ENCODE measurements around the gene SPNS3. TPM values are rescaled to one million over a fixed set of nuclear protein-coding genes. Genes with fewer than 3 reads are reported as not detected.

The SPNS3 gene, protein sequence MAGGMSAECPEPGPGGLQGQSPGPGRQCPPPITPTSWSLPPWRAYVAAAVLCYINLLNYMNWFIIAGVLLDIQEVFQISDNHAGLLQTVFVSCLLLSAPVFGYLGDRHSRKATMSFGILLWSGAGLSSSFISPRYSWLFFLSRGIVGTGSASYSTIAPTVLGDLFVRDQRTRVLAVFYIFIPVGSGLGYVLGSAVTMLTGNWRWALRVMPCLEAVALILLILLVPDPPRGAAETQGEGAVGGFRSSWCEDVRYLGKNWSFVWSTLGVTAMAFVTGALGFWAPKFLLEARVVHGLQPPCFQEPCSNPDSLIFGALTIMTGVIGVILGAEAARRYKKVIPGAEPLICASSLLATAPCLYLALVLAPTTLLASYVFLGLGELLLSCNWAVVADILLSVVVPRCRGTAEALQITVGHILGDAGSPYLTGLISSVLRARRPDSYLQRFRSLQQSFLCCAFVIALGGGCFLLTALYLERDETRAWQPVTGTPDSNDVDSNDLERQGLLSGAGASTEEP
- total RNA-seq: 1 to 10 TPM; 4.4 to 8.7 TPM

DNA sequence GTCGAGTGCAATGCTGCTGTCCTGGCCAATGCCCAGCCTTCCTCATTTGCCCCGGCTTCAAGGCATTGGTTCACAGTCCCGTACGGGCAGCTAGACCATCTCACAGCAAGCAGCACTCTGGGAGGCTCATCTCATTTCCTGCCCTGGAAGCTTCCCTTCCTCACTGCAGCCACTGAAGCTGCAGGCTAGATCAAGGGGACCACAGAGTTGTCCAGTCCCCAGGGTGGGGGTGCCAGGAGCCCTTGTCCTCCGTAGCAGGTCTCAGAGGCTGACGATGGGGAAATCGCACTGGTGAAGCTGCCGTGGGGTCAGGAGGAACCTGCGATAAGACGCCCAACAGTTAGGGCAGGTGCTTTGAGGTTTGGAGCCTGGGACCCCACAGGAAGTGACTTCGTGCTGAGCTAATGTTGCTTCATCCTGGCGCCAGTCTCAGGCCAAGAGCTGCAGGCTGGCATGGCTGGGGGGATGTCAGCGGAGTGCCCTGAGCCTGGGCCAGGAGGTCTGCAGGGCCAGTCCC lies at the start of gene SPNS3:
TSS of gene SPNS3 (plus strand) at position 426 of the 517 bp plus-strand sequence. CDS start at position 454, 28 bp downstream.
- Mint-ChIP-seq H3K27ac (peak within 1 kb of the TSS; percentile 14 to 65), H3K36me3 (no peaks in the 10 kb centered on the region), H3K9me3 (no peaks in the 10 kb centered on the region)
- ATAC-seq (peak; percentile 66 to 80), DNase-seq (ENCODE audit: low spot score in 2 of 2) (peak; percentile 24 to 58)

GRCh38 chr17:4386406-4386805 lies 47.3 kb upstream of the SPNS3 start:
- Mint-ChIP-seq H3K27ac (no peak overlapping the region), H3K36me3 (no peaks in the 10 kb centered on the region), H3K9me3 (no peaks in the 10 kb centered on the region)
- ATAC-seq: no peak
- DNase-seq (ENCODE audit: low spot score in 2 of 2): no peak

- Mint-ChIP-seq H3K36me3 (no peaks in the 10 kb centered on the region), H3K27ac (no peak overlapping the region), H3K9me3 (no peaks in the 10 kb centered on the region)
- DNase-seq (ENCODE audit: low spot score in 2 of 2): no peak
- ATAC-seq: no peak
These were observed 46.6 kb upstream of the SPNS3 start for GRCh38 chr17:4387137-4387536.

DNA sequence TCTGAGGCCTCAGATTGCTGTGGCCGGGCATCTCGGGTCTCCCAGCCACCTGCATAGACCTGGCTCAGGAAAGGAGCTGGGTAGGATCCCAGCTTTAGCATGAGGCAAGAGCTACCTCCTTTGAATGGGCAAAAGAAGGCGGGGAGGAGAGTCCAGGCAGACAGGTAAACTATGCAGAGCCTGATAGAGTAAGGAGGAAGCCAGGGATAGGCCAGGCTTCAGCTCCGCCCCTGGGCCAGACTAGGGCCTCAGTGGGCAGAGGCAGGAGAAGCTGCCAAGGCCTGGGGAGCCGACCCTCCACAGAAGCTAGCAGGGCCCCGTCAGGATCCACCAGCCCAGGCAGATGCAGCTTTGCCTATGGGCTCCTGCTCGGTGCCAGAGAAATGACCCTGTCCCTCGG lies 44.7 kb upstream of the SPNS3 start:
- H3K36me3 Mint-ChIP-seq: no peaks in the 10 kb centered on the region
- ATAC-seq (no peak), DNase-seq (ENCODE audit: low spot score in 2 of 2) (no peak)
- H3K9me3 Mint-ChIP-seq: no peaks in the 10 kb centered on the region
- no peak overlapping the region for H3K27ac Mint-ChIP-seq

GRCh38 chr17:4393806-4394205 lies 39.9 kb upstream of the SPNS3 start:
- Mint-ChIP-seq H3K27ac (peak overlapping the region in 1 of 2 donors; percentile 24), H3K36me3 (no peaks in the 10 kb centered on the region), H3K9me3 (no peaks in the 10 kb centered on the region)
- no peak for ATAC-seq
- no peak for DNase-seq (ENCODE audit: low spot score in 2 of 2)

DNA sequence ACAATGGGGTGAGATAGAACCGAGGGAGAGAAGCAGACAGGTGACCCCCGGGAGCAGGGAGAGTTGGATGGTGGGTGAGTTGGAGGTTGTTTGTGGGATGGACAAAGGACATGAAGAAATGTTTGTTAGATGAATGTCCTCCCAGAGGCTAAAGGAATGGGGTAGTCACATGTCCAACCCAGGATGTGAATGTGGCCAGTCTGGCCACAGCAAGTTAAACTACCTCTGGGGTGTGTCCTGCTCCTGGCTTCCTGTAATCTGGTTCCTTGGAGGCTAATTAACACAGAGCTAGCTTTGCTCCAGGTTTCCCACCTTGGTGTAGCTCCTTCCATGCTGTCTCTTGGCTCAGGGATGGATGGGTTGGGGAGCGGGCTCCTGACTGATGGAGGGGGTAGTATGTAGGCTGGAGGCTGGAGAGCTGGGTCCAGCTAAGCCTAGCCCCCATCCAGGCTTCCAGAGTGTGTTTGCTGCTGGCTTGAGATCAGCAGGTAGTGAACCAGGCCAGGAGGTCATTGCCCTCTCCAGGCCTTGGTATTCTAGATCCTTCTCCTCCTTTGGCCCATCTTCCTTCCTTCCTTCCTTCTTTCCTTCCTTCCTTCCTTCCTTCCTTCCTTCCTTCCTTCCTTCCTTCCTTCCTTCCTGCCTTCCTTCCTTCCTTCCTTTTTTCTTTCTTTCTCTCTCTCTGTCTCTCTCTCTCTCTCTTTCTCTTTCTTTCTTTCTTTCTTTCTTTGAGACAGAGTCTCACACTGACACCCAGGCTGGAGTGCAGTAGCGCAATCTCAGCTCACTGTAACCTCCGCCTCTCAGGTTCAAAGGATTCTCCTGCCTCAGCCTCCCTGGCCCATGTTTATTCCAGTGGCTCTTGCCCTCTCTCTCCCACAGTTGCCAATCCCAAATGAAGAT lies 39.3 kb upstream of the SPNS3 start:
- Mint-ChIP-seq H3K9me3 (no peaks in the 10 kb centered on the region), H3K27ac (peak overlapping the region in 1 of 2 donors; percentile 24), H3K36me3 (no peaks in the 10 kb centered on the region)
- DNase-seq (ENCODE audit: low spot score in 2 of 2): no peak
- ATAC-seq: no peak

GRCh38 chr17:4395111-4395478 lies 38.6 kb upstream of the SPNS3 start:
- DNase-seq (ENCODE audit: low spot score in 2 of 2) (no peak), ATAC-seq (no peak)
- H3K36me3 Mint-ChIP-seq: no peaks in the 10 kb centered on the region
- peak overlapping the region in 1 of 2 donors; percentile 11 for H3K27ac Mint-ChIP-seq
- H3K9me3 Mint-ChIP-seq: no peaks in the 10 kb centered on the region

DNA sequence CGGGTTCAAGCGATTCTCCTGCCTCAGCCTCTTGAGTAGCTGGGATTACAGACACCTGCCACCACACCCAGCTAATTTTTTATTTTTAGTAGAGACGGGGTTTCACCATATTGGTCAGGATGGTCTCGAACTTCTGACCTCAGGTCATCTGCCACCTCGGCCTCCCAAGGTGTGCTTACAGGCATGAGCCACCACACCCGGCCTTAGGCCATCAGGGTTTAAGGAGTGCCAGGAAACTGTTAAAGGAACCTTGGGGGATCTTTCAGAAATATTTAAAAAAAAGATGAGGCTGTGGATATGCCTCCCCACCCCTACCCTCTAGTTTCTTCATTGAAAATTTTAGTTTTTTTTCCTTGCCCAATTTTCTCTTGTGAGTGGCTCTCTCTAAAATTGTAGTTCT lies 35.9 kb upstream of the SPNS3 start:
- ATAC-seq: no peak
- no peak for DNase-seq (ENCODE audit: low spot score in 2 of 2)

DNA sequence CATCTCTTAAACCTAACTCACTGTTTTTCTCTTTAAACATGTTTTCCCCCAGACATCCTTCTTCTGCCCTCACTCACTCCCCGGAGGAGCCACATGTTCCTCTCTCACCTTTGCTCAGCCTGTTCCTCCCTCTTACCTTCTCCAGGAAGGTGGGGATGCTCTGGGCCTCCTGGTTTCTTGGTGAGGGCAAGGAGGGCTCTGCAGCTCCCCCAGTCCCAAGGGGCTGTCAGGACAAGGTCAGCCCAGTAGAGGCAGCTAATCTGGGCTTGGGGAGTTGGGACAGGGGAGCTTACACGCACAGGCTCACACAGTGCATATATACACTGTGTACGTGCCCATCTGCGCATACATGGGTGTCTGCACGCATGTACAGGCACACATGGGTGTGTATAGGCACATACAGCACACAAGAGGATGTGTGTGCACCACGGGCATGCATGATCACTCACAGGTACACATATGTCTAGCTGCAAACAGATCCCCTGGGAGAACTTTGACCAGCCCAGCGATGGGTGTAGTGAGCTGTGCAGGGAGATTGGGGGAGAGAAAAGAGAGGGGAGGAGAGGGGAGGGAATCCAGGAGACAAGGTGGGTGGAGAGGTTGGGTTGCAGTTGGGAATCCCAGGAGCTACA lies 28.6 kb upstream of the SPNS3 start:
- no peak for DNase-seq (ENCODE audit: low spot score in 2 of 2)
- Mint-ChIP-seq H3K9me3 (no peaks in the 10 kb centered on the region), H3K27ac (peak overlapping the region in 1 of 2 donors; percentile 31), H3K36me3 (no peaks in the 10 kb centered on the region)
- no peak for ATAC-seq

More for the DNA sequence above, 35.9 kb upstream of the SPNS3 start:
- no peak overlapping the region for H3K27ac Mint-ChIP-seq
- H3K36me3 Mint-ChIP-seq: no peaks in the 10 kb centered on the region
- no peaks in the 10 kb centered on the region for H3K9me3 Mint-ChIP-seq

GRCh38 chr17:4405699-4406098 lies 28.0 kb upstream of the SPNS3 start:
- ATAC-seq: no peak
- Mint-ChIP-seq H3K9me3 (no peaks in the 10 kb centered on the region), H3K36me3 (no peaks in the 10 kb centered on the region), H3K27ac (no peak overlapping the region)
- DNase-seq (ENCODE audit: low spot score in 2 of 2): no peak

- ATAC-seq (no peak), DNase-seq (ENCODE audit: low spot score in 2 of 2) (no peak)
- Mint-ChIP-seq H3K36me3 (no peaks in the 10 kb centered on the region), H3K9me3 (no peaks in the 10 kb centered on the region), H3K27ac (no peak overlapping the region)
These were observed 27.4 kb upstream of the SPNS3 start for GRCh38 chr17:4406386-4406785.

DNA sequence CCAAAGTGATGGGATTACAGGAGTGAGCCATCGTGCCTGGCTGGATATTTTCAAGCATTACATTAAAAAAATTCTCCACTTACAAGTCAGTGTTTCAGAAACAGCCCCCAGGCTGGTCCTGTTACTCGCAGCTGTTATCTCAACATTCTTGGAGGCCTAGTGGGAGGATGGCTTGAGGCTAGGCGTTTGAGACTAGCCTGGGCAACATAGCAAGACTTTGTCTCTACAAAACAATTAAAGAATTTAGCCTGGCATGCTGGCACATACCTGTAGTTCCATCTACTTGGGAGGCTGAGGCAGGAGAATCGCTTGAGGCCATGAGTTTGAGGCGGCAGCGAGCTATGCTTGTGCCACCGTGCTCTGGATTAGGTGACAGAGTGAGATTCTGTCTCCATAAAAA lies 26.5 kb upstream of the SPNS3 start:
- no peak for ATAC-seq
- DNase-seq (ENCODE audit: low spot score in 2 of 2): no peak
- H3K36me3 Mint-ChIP-seq: no peaks in the 10 kb centered on the region
- no peak overlapping the region for H3K27ac Mint-ChIP-seq
- H3K9me3 Mint-ChIP-seq: no peaks in the 10 kb centered on the region

DNA sequence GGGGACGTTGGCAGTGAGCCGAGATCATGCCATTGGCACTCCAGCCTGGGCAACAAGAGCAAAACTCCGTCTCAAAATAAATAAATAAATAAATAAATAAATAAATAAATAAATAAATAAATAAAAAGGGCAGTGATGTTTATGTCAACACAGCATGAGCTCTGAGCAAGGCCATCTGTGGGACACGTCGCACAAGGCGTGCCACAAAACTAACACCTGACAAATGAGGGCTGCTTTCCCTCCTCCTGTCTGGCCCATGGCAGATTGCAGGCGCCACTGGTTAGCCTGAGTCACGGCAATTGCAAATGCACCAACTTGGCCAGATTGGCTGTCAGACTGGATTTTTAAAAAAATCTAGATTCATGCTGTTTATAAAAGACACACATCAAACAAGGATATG lies 25.9 kb upstream of the SPNS3 start:
- ATAC-seq (no peak), DNase-seq (ENCODE audit: low spot score in 2 of 2) (no peak)
- H3K27ac Mint-ChIP-seq: peak overlapping the region in 1 of 2 donors; percentile 25
- no peaks in the 10 kb centered on the region for H3K36me3 Mint-ChIP-seq
- H3K9me3 Mint-ChIP-seq: no peaks in the 10 kb centered on the region

GRCh38 chr17:4409659-4410058 lies 24.1 kb upstream of the SPNS3 start:
- DNase-seq (ENCODE audit: low spot score in 2 of 2) (no peak), ATAC-seq (no peak)
- Mint-ChIP-seq H3K36me3 (no peaks in the 10 kb centered on the region), H3K27ac (no peak overlapping the region), H3K9me3 (no peaks in the 10 kb centered on the region)

DNA sequence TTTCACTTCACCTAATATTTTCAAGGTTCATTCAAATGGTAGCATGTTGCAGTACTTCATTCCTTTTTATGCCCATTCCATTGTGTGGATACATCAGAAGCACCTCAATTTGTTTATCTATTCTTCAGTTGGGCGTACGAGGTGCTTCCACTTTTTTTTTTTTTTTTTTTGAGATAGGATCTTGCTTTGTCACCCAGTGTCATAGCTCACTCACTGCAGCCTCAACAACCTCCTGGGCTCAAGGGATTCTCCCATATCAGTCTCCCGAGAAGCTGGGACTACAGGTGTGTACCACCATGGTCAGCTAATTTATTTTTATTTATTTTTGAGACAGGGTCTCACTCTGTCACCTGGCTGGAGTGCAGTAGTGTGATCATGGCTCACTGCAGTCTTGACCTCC lies 22.5 kb upstream of the SPNS3 start:
- no peak overlapping the region for H3K27ac Mint-ChIP-seq
- no peaks in the 10 kb centered on the region for H3K36me3 Mint-ChIP-seq
- ATAC-seq (no peak), DNase-seq (ENCODE audit: low spot score in 2 of 2) (no peak)
- no peaks in the 10 kb centered on the region for H3K9me3 Mint-ChIP-seq

GRCh38 chr17:4412933-4413831 lies 20.6 kb upstream of the SPNS3 start:
- Mint-ChIP-seq H3K36me3 (no peaks in the 10 kb centered on the region), H3K27ac (peak overlapping the region in 1 of 2 donors; percentile 81), H3K9me3 (no peaks in the 10 kb centered on the region)
- DNase-seq (ENCODE audit: low spot score in 2 of 2): peak; percentile 84 to 96
- peak; percentile 100 for ATAC-seq
